HT1080 (cell line): ENCODE data around the gene DIABLO. TPM values are rescaled to one million over a fixed set of nuclear protein-coding genes. Genes with fewer than 3 reads are reported as not detected.
"Not testable (repeated sequence)": the region's sequence is repeated elsewhere in the genome, so short reads cannot be mapped to it uniquely, and the experiment has no call there.

Source experiments
- DNase-seq: peaks from one replicate; pipeline ENCODE4 v3.0.0-alpha.2; 2015; ENCODE audit warnings: low read depth
- total RNA-seq: library from RNA; depleted of rRNA; stranded (reverse); fragments of >200 nt; shearing (Covaris generic); gene quantifications from 2 replicates; pipeline ENCODE4 v1.2.3, GENCODE V29; 2014

The DIABLO gene
- total RNA-seq, 1 experiment from 2014 or later: 58.9 TPM

- DNase-seq: no peak
Observed at GRCh38 chr12:122215771-122216170, 10.1 kb downstream of the DIABLO start.

- DNase-seq: no peak
Observed at GRCh38 chr12:122208073-122208820, 17.6 kb downstream of the DIABLO start.

GRCh38 chr12:122207391-122207790 lies 18.5 kb downstream of the DIABLO start:
- DNase-seq: no peak

- DNase-seq: no peak
Observed at GRCh38 chr12:122206976-122207375, 18.9 kb downstream of the DIABLO start.

- DNase-seq: no peak
Observed at GRCh38 chr12:122206111-122206881, 19.6 kb downstream of the DIABLO start.

GRCh38 chr12:122205053-122205925 lies 20.6 kb downstream of the DIABLO start:
- no peak for DNase-seq

GRCh38 chr12:122204167-122205052 lies 21.4 kb downstream of the DIABLO start:
- no peak for DNase-seq

- peak; percentile 56 for DNase-seq
Observed at GRCh38 chr12:122203301-122204166, 22.3 kb downstream of the DIABLO start, which contains the start of gene B3GNT4. Gene B3GNT4, plus strand, starts transcription at chr12:122203709. Its CDS starts 910 bp downstream, at chr12:122204619.

GRCh38 chr12:122202811-122203210 lies 23.0 kb downstream of the DIABLO start:
- DNase-seq: not testable (repeated sequence)

- DNase-seq: no peak
Observed at GRCh38 chr12:122202017-122202416, 23.8 kb downstream of the DIABLO start.

GRCh38 chr12:122201381-122201780 lies 24.5 kb downstream of the DIABLO start:
- DNase-seq: no peak

GRCh38 chr12:122200541-122201175 lies 25.2 kb downstream of the DIABLO start:
- DNase-seq: no peak

GRCh38 chr12:122199484-122200355 lies 26.1 kb downstream of the DIABLO start:
- no peak for DNase-seq

GRCh38 chr12:122197612-122197966 lies 28.3 kb downstream of the DIABLO start:
- DNase-seq: no peak

- no peak for DNase-seq
Observed at GRCh38 chr12:122195405-122195804, 30.4 kb downstream of the DIABLO start.

- DNase-seq: no peak
Observed at GRCh38 chr12:122194804-122195203, 31.0 kb downstream of the DIABLO start.

GRCh38 chr12:122192441-122192840 lies 33.4 kb downstream of the DIABLO start:
- DNase-seq: no peak
